GM18519 (cell line): Measurements from ENCODE around the gene TRIM16.
A peak's percentile ranks its signal among the peaks of the same experiment; 100 is the strongest.
"Not testable (repeated sequence)": the region's sequence is repeated elsewhere in the genome, so short reads cannot be mapped to it uniquely, and the experiment has no call there.

Experiments
- ATAC-seq: cut with Tn5 transposase; IDR thresholded peaks from one replicate; pipeline ENCODE4 v1.9.1; 2021; ENCODE audit warnings: mild to moderate bottlenecking, moderate library complexity; ENCODE audit not compliant: unreplicated experiment, low FRiP score

Gene TRIM16

GRCh38 chr17:15622124-15622523 is 62.0 kb downstream of the TRIM16 start:
- not testable (repeated sequence) for ATAC-seq

GRCh38 chr17:15619331-15620058 is 64.6 kb downstream of the TRIM16 start, which contains the start of gene FBXW10B:
FBXW10B (minus strand) TSS chr17:15619704; CDS start chr17:15619512, 192 bp downstream.
- ATAC-seq: not testable (repeated sequence)

GRCh38 chr17:15616828-15617227 is 67.3 kb downstream of the TRIM16 start:
- not testable (repeated sequence) for ATAC-seq

GRCh38 chr17:15615850-15616249 is 68.3 kb downstream of the TRIM16 start:
- ATAC-seq: not testable (repeated sequence)

- not testable (repeated sequence) for ATAC-seq
Measured at GRCh38 chr17:15613111-15613510, 71.0 kb downstream of the TRIM16 start.

- ATAC-seq: not testable (repeated sequence)
Measured at GRCh38 chr17:15592960-15593359, 91.2 kb downstream of the TRIM16 start.

GRCh38 chr17:15591986-15592385 is 92.1 kb downstream of the TRIM16 start:
- ATAC-seq: not testable (repeated sequence)

GRCh38 chr17:15590844-15591243 is 93.3 kb downstream of the TRIM16 start:
- not testable (repeated sequence) for ATAC-seq

GRCh38 chr17:15589544-15590536 is 94.3 kb downstream of the TRIM16 start:
- peak; percentile 76 for ATAC-seq

- ATAC-seq: not testable (repeated sequence)
Measured at GRCh38 chr17:15588017-15588416, 96.1 kb downstream of the TRIM16 start.

- ATAC-seq: not testable (repeated sequence)
Measured at GRCh38 chr17:15583313-15583712, 100.8 kb downstream of the TRIM16 start.

- not testable (repeated sequence) for ATAC-seq
Measured at GRCh38 chr17:15581462-15581861, 102.6 kb downstream of the TRIM16 start.
